OCI-LY3 (cell line): ENCODE data around the gene SLC16A11.
A peak's percentile ranks its signal among the peaks of the same experiment; 100 is the strongest.

Experiments
- EZH2phosphoT487 ChIP-seq: fragments of 200-600 bp; shearing (Covaris generic); IDR thresholded peaks from 2 replicates; pipeline ENCODE4 v1.6.1; 2018; ENCODE audit warnings: antibody characterized with exemption, mixed run types, low read depth
- TF ChIP-seq, protein P1 (sequence below): fragments of 200-600, 300-600 bp; sonication (generic); IDR thresholded peaks from 2 replicates; pipeline ENCODE4 v1.5.1; 2014; ENCODE audit warnings: antibody characterized with exemption, low read length, low read depth

DNA sequence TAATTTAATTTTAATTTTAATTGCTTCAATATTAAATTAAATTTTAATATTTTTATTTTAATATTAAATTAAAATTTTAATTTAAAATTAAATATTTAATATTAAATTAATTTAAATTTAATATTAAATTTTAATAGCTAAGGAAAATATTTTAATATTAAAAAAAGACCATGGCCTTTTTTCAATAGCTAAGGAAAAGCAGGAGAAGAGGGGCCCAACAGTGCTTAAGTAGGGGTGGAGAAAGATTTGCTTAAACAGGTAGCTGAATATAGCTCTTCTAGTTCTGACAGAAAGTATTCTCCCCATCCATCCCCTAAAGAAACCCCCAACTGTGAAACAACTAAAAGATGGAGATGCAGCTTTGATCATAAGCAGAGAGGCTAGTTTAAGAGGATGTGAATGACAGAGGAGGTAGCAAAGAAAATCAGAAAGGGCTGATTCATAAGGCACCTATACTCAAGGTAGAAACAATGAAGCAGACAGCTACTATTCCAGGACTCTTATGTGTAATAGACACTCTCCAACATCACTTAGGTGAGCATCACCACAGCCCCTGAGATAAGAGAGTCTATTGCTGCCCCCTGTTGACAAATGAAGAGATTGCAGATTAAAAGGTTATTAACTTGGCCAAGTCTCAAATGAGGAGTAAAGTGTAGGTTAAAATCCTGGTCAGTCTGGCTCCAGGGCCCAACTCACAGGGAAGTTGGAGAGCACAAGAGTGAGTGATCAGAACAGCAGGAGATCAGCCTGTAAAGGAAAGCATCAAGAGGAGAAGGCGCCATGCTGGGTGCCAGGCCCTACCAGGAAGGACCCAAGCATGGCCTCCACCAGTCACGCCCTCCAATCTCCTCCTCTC, 39.3 kb downstream of the SLC16A11 start:
- TF ChIP-seq, protein P1, sequence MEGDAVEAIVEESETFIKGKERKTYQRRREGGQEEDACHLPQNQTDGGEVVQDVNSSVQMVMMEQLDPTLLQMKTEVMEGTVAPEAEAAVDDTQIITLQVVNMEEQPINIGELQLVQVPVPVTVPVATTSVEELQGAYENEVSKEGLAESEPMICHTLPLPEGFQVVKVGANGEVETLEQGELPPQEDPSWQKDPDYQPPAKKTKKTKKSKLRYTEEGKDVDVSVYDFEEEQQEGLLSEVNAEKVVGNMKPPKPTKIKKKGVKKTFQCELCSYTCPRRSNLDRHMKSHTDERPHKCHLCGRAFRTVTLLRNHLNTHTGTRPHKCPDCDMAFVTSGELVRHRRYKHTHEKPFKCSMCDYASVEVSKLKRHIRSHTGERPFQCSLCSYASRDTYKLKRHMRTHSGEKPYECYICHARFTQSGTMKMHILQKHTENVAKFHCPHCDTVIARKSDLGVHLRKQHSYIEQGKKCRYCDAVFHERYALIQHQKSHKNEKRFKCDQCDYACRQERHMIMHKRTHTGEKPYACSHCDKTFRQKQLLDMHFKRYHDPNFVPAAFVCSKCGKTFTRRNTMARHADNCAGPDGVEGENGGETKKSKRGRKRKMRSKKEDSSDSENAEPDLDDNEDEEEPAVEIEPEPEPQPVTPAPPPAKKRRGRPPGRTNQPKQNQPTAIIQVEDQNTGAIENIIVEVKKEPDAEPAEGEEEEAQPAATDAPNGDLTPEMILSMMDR: peak; percentile 72
- no peak for TF ChIP-seq EZH2phosphoT487
